Activated CD4-positive, alpha-beta T cell treated with anti-CD3 and anti-CD28 coated beads, Interleukin-2, amount 50 U/mL, for 1 hour (primary cell): ENCODE data around the gene SLC44A1.
A peak's percentile ranks its signal among the peaks of the same experiment; 100 is the strongest.

Source experiments
- DNase-seq: peaks from one replicate; pipeline ENCODE4 v3.0.0-alpha.2; 2020

Gene SLC44A1

GRCh38 chr9:105396901-105397300, 152.4 kb downstream of the SLC44A1 start:
- DNase-seq: no peak

GRCh38 chr9:105399117-105399516, 154.7 kb downstream of the SLC44A1 start:
- DNase-seq: no peak

- no peak for DNase-seq
These were observed 157.2 kb downstream of the SLC44A1 start for GRCh38 chr9:105401651-105402050.

GRCh38 chr9:105403552-105404248, 159.2 kb downstream of the SLC44A1 start:
- no peak for DNase-seq

GRCh38 chr9:105405514-105406131, 161.2 kb downstream of the SLC44A1 start:
- peak; percentile 34 for DNase-seq

- DNase-seq: no peak
These were observed 161.9 kb downstream of the SLC44A1 start for GRCh38 chr9:105406369-105406768.

- DNase-seq: no peak
These were observed 169.1 kb downstream of the SLC44A1 start for GRCh38 chr9:105413525-105413924.

- peak; percentile 52 for DNase-seq
These were observed 170.7 kb downstream of the SLC44A1 start for GRCh38 chr9:105414947-105415661.

- no peak for DNase-seq
These were observed 171.2 kb downstream of the SLC44A1 start for GRCh38 chr9:105415662-105415980.

- DNase-seq: no peak
These were observed 172.4 kb downstream of the SLC44A1 start for GRCh38 chr9:105416840-105417239.

GRCh38 chr9:105418588-105419500, 174.4 kb downstream of the SLC44A1 start:
- DNase-seq: no peak

GRCh38 chr9:105419816-105420597, 175.6 kb downstream of the SLC44A1 start:
- DNase-seq: no peak

GRCh38 chr9:105421154-105421553, 176.7 kb downstream of the SLC44A1 start:
- DNase-seq: no peak

GRCh38 chr9:105421864-105422263, 177.4 kb downstream of the SLC44A1 start:
- no peak for DNase-seq

- DNase-seq: no peak
These were observed 181.5 kb downstream of the SLC44A1 start for GRCh38 chr9:105425816-105426433.

- no peak for DNase-seq
These were observed 182.2 kb downstream of the SLC44A1 start for GRCh38 chr9:105426657-105427056.

- no peak for DNase-seq
These were observed 187.2 kb downstream of the SLC44A1 start for GRCh38 chr9:105431424-105432246.

- DNase-seq: no peak
These were observed 187.9 kb downstream of the SLC44A1 start for GRCh38 chr9:105432247-105432842.

- no peak for DNase-seq
These were observed 191.0 kb downstream of the SLC44A1 start for GRCh38 chr9:105435453-105435852.

- no peak for DNase-seq
These were observed 192.3 kb downstream of the SLC44A1 start for GRCh38 chr9:105436783-105437182.
